ENCODE data around the gene HOXA5. TPM values are rescaled to one million over a fixed set of nuclear protein-coding genes. Genes with fewer than 3 reads are reported as not detected.
A peak's percentile ranks its signal among the peaks of the same experiment; 100 is the strongest.

The HOXA5 gene
- total RNA-seq, 1 donor: 5.8 TPM

DNA sequence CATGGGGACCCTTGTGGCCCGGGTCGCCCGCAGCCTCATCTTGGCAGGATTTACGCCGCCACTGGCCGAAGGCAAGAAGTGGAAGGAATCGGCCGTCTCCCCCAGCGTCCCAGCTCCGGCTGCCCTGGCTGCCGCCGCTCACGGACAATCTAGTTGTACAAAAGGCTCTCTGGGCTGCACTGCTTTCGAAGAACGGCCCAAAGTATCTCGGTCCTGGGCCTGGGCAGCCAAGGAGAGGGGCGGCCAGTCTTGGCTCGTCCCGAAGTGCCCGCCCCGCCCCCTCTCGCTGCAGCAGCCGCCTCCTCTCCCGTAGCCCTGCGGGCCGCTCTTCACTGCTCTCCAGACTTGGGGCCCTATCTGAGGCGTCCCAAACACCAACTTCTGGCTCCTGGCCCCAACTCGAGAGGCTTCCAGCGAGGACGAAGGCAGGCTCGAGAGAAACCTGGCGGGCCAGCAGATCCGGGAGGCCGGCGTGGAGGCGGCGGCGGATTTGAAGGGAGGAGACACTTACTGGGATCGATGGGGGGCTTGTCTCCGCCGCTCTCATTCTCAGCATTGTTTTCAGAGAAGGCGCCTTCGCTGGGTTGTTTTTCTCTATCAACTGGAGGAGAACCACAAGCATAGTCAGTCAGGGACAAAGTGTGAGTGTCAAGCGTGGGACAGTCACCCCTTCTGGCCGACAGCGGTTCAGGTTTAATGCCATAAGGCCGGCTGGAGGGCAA is 21.0 kb upstream of the HOXA5 start:
- H3K4me1 ChIP-seq (ENCODE audit: insufficient read depth, low read length): peaks cover 32% of the 10 kb centered on the region
- H3K4me3 ChIP-seq (ENCODE audit: insufficient read depth, low read length): peak overlapping the region; percentile 75
- H3K27me3 ChIP-seq (ENCODE audit: insufficient read depth, low read length): no peaks in the 10 kb centered on the region
- peak overlapping the region; percentile 95 for H3K27ac ChIP-seq (ENCODE audit: low read depth, low read length)
- no peaks in the 10 kb centered on the region for H3K9me3 ChIP-seq (ENCODE audit: low read depth, low read length)
- peak overlapping the region; percentile 99 for H3K4me2 ChIP-seq (ENCODE audit: insufficient read depth, low read length)
- H2AFZ ChIP-seq (ENCODE audit: low read length): no peak overlapping the region
- H4K20me1 ChIP-seq (ENCODE audit: insufficient read depth, low read length): peaks cover 17% of the 10 kb centered on the region
- peaks cover 18% of the 10 kb centered on the region for H3K36me3 ChIP-seq (ENCODE audit: insufficient read depth, low read length)
- TF ChIP-seq, protein P1, sequence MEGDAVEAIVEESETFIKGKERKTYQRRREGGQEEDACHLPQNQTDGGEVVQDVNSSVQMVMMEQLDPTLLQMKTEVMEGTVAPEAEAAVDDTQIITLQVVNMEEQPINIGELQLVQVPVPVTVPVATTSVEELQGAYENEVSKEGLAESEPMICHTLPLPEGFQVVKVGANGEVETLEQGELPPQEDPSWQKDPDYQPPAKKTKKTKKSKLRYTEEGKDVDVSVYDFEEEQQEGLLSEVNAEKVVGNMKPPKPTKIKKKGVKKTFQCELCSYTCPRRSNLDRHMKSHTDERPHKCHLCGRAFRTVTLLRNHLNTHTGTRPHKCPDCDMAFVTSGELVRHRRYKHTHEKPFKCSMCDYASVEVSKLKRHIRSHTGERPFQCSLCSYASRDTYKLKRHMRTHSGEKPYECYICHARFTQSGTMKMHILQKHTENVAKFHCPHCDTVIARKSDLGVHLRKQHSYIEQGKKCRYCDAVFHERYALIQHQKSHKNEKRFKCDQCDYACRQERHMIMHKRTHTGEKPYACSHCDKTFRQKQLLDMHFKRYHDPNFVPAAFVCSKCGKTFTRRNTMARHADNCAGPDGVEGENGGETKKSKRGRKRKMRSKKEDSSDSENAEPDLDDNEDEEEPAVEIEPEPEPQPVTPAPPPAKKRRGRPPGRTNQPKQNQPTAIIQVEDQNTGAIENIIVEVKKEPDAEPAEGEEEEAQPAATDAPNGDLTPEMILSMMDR (IDR thresholded peaks at IDR 0.05; ENCODE audit: extremely low read depth, low read depth, low read length): peak; percentile 26
- DNase-seq (ENCODE audit: insufficient read length, low spot score, missing footprints): peak; percentile 92
- H3K79me2 ChIP-seq (ENCODE audit: insufficient read depth, low read length): peaks cover 94% of the 10 kb centered on the region

DNA sequence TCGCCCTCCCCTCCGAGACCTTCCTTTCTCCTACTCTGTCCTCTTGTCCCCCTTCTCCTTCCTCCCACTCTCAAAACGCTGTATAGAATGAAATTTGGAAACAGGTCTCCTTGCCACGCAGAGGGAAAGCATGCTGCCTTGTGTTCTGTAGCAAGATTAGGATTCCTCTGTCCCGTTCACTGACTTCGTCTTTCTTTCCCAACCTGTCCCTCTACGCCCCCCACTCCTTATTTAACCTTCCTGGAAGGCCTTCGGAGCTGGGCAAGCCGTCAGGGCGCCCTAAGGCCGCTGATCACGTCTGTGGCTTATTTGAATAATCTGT is 20.5 kb upstream of the HOXA5 start:
- Histone ChIP-seq H3K9me3 (ENCODE audit: low read depth, low read length) (no peaks in the 10 kb centered on the region), H3K79me2 (ENCODE audit: insufficient read depth, low read length) (peaks cover 89% of the 10 kb centered on the region), H2AFZ (ENCODE audit: low read length) (no peak overlapping the region), H3K27me3 (ENCODE audit: insufficient read depth, low read length) (no peaks in the 10 kb centered on the region), H3K4me1 (ENCODE audit: insufficient read depth, low read length) (peaks cover 32% of the 10 kb centered on the region), H3K27ac (ENCODE audit: low read depth, low read length) (peak overlapping the region; percentile 95), H3K36me3 (ENCODE audit: insufficient read depth, low read length) (peaks cover 18% of the 10 kb centered on the region), H4K20me1 (ENCODE audit: insufficient read depth, low read length) (peaks cover 17% of the 10 kb centered on the region), H3K4me3 (ENCODE audit: insufficient read depth, low read length) (peak overlapping the region; percentile 75), H3K4me2 (ENCODE audit: insufficient read depth, low read length) (peak overlapping the region; percentile 99)
- TF ChIP-seq, protein P1 (IDR thresholded peaks at IDR 0.05; ENCODE audit: extremely low read depth, low read depth, low read length): no peak
- peak; percentile 91 for DNase-seq (ENCODE audit: insufficient read length, low spot score, missing footprints)

DNA sequence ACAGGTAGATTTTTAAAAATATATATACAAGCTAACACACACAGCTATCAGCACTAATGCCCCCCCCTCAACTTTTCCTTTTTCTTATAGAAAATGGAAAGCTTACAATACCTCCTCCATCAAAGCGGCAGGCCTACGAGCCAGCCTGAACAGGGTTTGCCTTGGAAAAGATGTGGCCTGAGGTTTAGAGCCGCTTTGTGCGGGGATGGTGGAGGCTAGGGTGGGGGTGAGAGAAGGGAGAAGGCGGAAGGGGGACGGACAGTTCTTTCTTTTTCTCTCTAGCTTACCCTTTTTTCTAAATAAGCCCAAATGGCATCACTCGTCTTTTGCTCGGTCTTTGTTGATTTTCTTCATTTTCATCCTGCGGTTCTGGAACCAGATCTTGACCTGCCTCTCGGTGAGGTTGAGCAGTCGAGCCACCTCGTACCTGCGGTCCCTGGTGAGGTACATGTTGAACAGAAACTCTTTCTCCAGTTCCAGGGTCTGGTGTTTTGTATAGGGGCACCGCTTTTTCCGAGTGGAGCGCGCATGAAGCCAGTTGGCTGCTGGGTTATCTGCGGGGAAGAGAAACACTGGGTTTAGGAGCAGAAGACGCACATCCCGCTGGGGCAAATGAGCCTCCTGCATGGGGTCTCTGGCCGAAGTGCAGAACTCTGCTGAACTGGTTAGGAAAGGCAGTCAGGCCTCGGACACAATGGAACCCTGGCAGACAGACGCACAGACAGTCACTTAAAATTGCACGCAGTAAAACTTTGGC is 20.0 kb upstream of the HOXA5 start:
- Histone ChIP-seq H3K79me2 (ENCODE audit: insufficient read depth, low read length) (peaks cover 83% of the 10 kb centered on the region), H3K4me2 (ENCODE audit: insufficient read depth, low read length) (peak overlapping the region; percentile 99), H3K27me3 (ENCODE audit: insufficient read depth, low read length) (no peaks in the 10 kb centered on the region), H3K9me3 (ENCODE audit: low read depth, low read length) (no peaks in the 10 kb centered on the region), H3K27ac (ENCODE audit: low read depth, low read length) (peak overlapping the region; percentile 95), H3K4me1 (ENCODE audit: insufficient read depth, low read length) (peaks cover 28% of the 10 kb centered on the region), H4K20me1 (ENCODE audit: insufficient read depth, low read length) (peaks cover 17% of the 10 kb centered on the region), H2AFZ (ENCODE audit: low read length) (no peak overlapping the region), H3K4me3 (ENCODE audit: insufficient read depth, low read length) (peak overlapping the region; percentile 75), H3K36me3 (ENCODE audit: insufficient read depth, low read length) (peaks cover 16% of the 10 kb centered on the region)
- DNase-seq (ENCODE audit: insufficient read length, low spot score, missing footprints): no peak
- TF ChIP-seq, protein P1 (IDR thresholded peaks at IDR 0.05; ENCODE audit: extremely low read depth, low read depth, low read length): no peak

Measured in osteoblast (primary cell).